Measurements from ENCODE around the gene PROZ. TPM values are rescaled to one million over a fixed set of nuclear protein-coding genes. Genes with fewer than 3 reads are reported as not detected.

PROZ gene
- total RNA-seq, 1 donor from 2014 or later: not detected

- Mint-ChIP-seq H3K27ac (ENCODE audit: unreplicated experiment) (no peak overlapping the region), H3K36me3 (ENCODE audit: low read depth) (peaks cover 19% of the 10 kb centered on the region), H3K4me1 (ENCODE audit: low read depth) (peaks cover 2% of the 10 kb centered on the region), H3K27me3 (ENCODE audit: low read depth) (no peaks in the 10 kb centered on the region), H3K9me3 (ENCODE audit: low read depth) (no peaks in the 10 kb centered on the region), H3K4me3 (ENCODE audit: unreplicated experiment) (no peak overlapping the region)
- TF ChIP-seq, protein P1, sequence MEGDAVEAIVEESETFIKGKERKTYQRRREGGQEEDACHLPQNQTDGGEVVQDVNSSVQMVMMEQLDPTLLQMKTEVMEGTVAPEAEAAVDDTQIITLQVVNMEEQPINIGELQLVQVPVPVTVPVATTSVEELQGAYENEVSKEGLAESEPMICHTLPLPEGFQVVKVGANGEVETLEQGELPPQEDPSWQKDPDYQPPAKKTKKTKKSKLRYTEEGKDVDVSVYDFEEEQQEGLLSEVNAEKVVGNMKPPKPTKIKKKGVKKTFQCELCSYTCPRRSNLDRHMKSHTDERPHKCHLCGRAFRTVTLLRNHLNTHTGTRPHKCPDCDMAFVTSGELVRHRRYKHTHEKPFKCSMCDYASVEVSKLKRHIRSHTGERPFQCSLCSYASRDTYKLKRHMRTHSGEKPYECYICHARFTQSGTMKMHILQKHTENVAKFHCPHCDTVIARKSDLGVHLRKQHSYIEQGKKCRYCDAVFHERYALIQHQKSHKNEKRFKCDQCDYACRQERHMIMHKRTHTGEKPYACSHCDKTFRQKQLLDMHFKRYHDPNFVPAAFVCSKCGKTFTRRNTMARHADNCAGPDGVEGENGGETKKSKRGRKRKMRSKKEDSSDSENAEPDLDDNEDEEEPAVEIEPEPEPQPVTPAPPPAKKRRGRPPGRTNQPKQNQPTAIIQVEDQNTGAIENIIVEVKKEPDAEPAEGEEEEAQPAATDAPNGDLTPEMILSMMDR (IDR thresholded peaks at IDR 0.05): no peak
- DNase-seq (ENCODE audit: low spot score): no peak
Measured at GRCh38 chr13:113219256-113219940, 61.0 kb downstream of the PROZ start.

DNA sequence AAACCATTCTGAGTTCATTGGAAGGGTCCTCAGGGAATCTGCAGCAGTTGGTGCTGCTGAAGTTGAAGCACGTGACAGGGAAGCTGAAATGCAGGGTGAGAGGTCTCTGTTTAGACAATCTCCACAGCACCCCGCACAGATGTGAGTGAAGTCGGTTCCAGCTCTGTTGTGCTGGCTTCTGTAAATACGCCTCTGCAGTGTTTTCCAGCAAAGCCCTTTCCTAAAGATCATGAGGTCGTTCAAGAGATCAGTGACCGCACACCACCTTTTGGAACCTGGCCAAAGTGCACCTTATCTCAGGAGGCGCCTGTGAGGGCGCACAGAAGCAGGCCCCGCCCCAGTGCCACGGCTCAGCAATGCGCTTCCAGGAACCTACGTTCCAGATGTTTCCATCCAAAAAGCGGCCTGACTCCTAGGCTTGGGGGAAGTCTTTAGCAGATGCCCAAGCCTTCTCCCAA lies 61.7 kb downstream of the PROZ start:
- Mint-ChIP-seq H3K4me1 (ENCODE audit: low read depth) (peaks cover 2% of the 10 kb centered on the region), H3K27me3 (ENCODE audit: low read depth) (no peaks in the 10 kb centered on the region), H3K4me3 (ENCODE audit: unreplicated experiment) (no peak overlapping the region), H3K27ac (ENCODE audit: unreplicated experiment) (no peak overlapping the region), H3K36me3 (ENCODE audit: low read depth) (peaks cover 21% of the 10 kb centered on the region), H3K9me3 (ENCODE audit: low read depth) (no peaks in the 10 kb centered on the region)
- no peak for DNase-seq (ENCODE audit: low spot score)
- TF ChIP-seq, protein P1 (IDR thresholded peaks at IDR 0.05): no peak

- no peaks in the 10 kb centered on the region for H3K27me3 Mint-ChIP-seq (ENCODE audit: low read depth)
- DNase-seq (ENCODE audit: low spot score): no peak
- H3K36me3 Mint-ChIP-seq (ENCODE audit: low read depth): peaks cover 21% of the 10 kb centered on the region
- no peak overlapping the region for H3K27ac Mint-ChIP-seq (ENCODE audit: unreplicated experiment)
- no peak overlapping the region for H3K4me3 Mint-ChIP-seq (ENCODE audit: unreplicated experiment)
- H3K9me3 Mint-ChIP-seq (ENCODE audit: low read depth): no peaks in the 10 kb centered on the region
- TF ChIP-seq, protein P1 (IDR thresholded peaks at IDR 0.05): peak; percentile 66
- H3K4me1 Mint-ChIP-seq (ENCODE audit: low read depth): peaks cover 2% of the 10 kb centered on the region
Measured at GRCh38 chr13:113220877-113221276, 62.4 kb downstream of the PROZ start.

Other genes with a start within 250 kb of the PROZ start
- 6.7 to 8.0 TPM (median 7.6 TPM) in 3 replicates for gene MCF2L, start 189.4 kb upstream of the PROZ start, total RNA-seq
- gene F7, start 52.9 kb upstream of the PROZ start, total RNA-seq: 0.34 to 0.85 TPM (median 0.60 TPM) in 3 replicates
- gene F10, start 35.8 kb upstream of the PROZ start, total RNA-seq: 1.9 to 2.0 TPM in 2 of 3 replicates, not detected in the other
- gene PCID2, start 50.0 kb downstream of the PROZ start, total RNA-seq: 32.9 to 42.8 TPM (median 33.7 TPM) in 3 replicates
- gene CUL4A, start 51.0 kb downstream of the PROZ start, total RNA-seq: 63.7 to 64.6 TPM (median 64.1 TPM) in 3 replicates
- 329 to 361 TPM (median 332 TPM) in 3 replicates for gene LAMP1, start 138.6 kb downstream of the PROZ start, total RNA-seq
- 1.3 to 1.7 TPM (median 1.7 TPM) in 3 replicates for gene GRTP1, start 205.5 kb downstream of the PROZ start, total RNA-seq